NCI-H2107 treated with DMSO at 0.1 percent for 48 hours (cell line): ENCODE results near the gene USP31.
A peak's percentile ranks its signal among the peaks of the same experiment; 100 is the strongest.

Experiments used
- DNase-seq: peaks from one replicate; lab custom pipeline; 2025; ENCODE audit not compliant: unreplicated experiment; lab: John Stamatoyannopoulos, UW

USP31 gene

DNA sequence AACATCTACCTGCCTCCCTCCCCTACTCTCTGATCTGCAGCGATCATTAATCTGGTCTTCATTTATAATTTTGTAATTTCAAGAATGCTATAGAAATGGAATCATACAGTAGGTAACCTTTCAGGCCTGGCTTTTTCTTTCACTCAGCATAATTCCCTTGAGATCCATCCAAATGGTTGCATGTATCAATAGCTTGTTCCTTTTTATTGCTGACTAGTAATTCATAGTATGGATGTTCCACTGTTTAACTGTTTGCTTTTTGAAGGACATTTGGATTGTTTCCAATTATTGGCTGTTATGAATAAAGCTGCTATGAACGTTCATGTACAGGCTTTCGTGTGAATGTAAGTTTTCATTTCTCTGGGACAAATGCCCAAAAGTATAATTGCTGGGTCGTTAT, 125.2 kb downstream of the USP31 start:
- DNase-seq = no peak

DNA sequence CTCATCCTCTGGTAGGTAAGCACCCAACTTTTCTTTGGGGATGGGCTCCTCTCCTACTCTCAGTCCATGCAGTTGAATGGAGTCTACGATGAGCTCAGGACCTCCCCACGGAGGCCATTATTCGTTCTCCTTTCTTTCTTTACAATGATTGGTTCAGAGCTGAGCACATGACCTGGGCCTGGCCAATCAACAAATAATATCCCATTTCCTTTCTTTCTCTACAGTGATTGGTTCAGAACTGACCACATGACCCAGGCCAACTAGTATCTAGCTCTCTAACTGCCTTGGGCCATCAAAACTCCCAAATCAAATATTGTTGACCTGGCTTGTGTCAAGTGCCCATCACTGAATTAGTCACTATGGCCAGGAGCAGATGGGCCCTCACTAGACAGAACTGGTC, 129.2 kb downstream of the USP31 start:
- DNase-seq = no peak

DNA sequence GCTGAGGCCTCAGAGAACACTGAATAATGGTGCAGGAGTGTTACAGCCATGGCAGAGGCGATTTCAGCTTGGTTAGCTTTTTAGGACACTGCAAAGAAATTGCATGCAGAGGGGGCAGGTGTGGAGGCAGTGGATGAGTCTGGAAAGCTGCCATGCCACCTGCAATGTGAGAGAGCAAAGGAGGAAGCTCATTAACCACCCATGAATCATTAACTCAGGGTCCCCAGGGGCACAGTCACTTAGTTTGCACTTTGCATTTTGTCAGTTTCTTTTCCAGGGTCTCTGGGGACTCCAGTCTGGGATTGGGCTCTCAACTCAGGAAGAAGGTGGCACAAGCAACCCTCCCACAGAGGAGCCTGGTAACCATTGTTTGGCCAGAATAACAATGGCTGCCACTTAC, 132.9 kb downstream of the USP31 start:
- DNase-seq = peak; percentile 85

DNA sequence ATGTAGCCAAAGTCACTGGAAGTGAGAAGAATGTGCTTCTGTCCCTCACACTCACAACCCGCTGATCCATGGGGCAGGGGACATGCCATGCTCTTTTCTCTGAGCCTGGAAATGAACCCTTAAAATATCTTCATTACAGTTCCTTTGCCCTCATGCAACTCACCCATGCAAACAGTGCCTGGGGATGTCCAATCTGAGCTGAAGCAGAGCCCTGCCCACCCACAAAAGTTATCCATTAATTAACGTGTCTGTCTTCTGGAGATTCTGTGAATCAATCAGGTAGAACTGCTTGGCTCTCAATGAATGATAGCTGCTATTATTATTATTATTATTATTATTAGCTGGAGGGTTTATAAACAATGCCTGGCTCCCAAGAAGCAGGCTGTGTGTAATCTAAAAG, 133.7 kb downstream of the USP31 start:
- no peak for DNase-seq

DNA sequence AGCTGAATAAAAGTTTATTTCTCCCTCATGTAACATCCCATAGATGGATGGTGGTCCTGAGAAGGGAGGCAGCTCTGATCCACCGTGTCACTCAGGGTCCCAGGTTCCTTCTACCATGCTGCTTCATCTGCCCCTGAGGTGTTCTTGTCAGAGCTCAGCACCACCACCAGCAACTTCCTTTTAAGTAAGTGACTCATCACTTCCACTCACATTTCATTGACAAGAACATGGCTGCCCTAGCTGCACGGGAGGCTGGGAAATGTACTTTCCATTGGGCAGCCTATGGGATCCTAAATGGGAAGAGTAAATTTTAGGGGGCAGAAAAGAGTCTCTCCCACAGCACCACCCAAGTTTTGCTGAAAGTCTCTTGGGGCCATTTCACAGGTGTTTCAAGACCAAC, 134.7 kb downstream of the USP31 start:
- DNase-seq = no peak
